Measurements from ENCODE around the gene PIWIL1. TPM values are rescaled to one million over a fixed set of nuclear protein-coding genes. Genes with fewer than 3 reads are reported as not detected.

Gene PIWIL1
- total RNA-seq, 1 experiment from 2014 or later: not detected

- intact Hi-C loops (cut with micrococcal nuclease): no loop called here
- ChIA-PET POLR2A (no interaction called here), RAD21 (ENCODE audit: low non-redundant PET in 1 of 2, low total read pairs in 2 of 2, uncharacterized antibody in 2 of 2, unreplicated experiment in 2 of 2) (no interaction called here), CTCF (no interaction called here)
- H4K20me1 ChIP-seq (ENCODE audit: insufficient read depth): no peaks in the 10 kb centered on the region
- H3K27ac ChIP-seq (ENCODE audit: low read depth, low read length): no peak overlapping the region
- no peak for TF ChIP-seq SP1 (IDR thresholded peaks at IDR 0.05; ENCODE audit: low read depth)
- no peak for TF ChIP-seq SIN3A (IDR thresholded peaks at IDR 0.05; ENCODE audit: low read depth)
- TF ChIP-seq ZNF274 (IDR thresholded peaks at IDR 0.05; ENCODE audit: low read depth, low read length): no peak
- TF ChIP-seq MAX (IDR thresholded peaks at IDR 0.05): no peak
- no peak for TF ChIP-seq ZFX (IDR thresholded peaks at IDR 0.05)
- no peak for TF ChIP-seq CEBPB (IDR thresholded peaks at IDR 0.05; ENCODE audit: low read depth)
- TF ChIP-seq FOSL1 (IDR thresholded peaks at IDR 0.05; ENCODE audit: low read depth): no peak
- no peak for TF ChIP-seq ATF3 (IDR thresholded peaks at IDR 0.05)
- no peak for TF ChIP-seq RAD21 (IDR thresholded peaks at IDR 0.05; ENCODE audit: low read depth)
- no peak for TF ChIP-seq POLR2AphosphoS5 (IDR thresholded peaks at IDR 0.05; ENCODE audit: low read depth, low read length)
- TF ChIP-seq REST (IDR thresholded peaks at IDR 0.05; ENCODE audit: low read depth): no peak
- TF ChIP-seq CBX3 (IDR thresholded peaks at IDR 0.05; ENCODE audit: low read depth): no peak
- TF ChIP-seq EGR1 (IDR thresholded peaks at IDR 0.05; ENCODE audit: low read depth): no peak
- H3K79me2 ChIP-seq (ENCODE audit: insufficient read depth, low read length): no peaks in the 10 kb centered on the region
- no peak overlapping the region for H2AFZ ChIP-seq (ENCODE audit: low read depth, low read length, poor library complexity, severe bottlenecking)
- H3K9me2 ChIP-seq (ENCODE audit: insufficient read depth): no peaks in the 10 kb centered on the region
- H3K36me3 ChIP-seq (ENCODE audit: control insufficient read depth in 1 of 2, insufficient read depth in 2 of 2, low read length in 2 of 2): no peaks in the 10 kb centered on the region
- ATAC-seq (no peak), DNase-seq (ENCODE audit: low read depth, low spot score) (no peak)
- H3K9ac ChIP-seq (ENCODE audit: low read length): no peak overlapping the region
- H3K4me2 ChIP-seq (ENCODE audit: low read length): no peak overlapping the region
- no TSS peak for BruUV-seq (replicated peaks)
- H3K9me3 ChIP-seq (ENCODE audit: control insufficient read depth in 1 of 2, insufficient read depth in 1 of 2, low read depth in 1 of 2, low read length in 2 of 2): no peaks in the 10 kb centered on the region; a peak in 1 of 4 replicates
- no peak overlapping the region for H3K4me3 ChIP-seq (replicated peaks in 1 of 2; ENCODE audit: low read depth in 1 of 2, low read length in 2 of 2)
- no peaks in the 10 kb centered on the region for H3K27me3 ChIP-seq (ENCODE audit: insufficient read depth, low read length)
- no peaks in the 10 kb centered on the region for H3K4me1 ChIP-seq (ENCODE audit: control insufficient read depth in 1 of 2, insufficient read depth in 2 of 2, low read length in 2 of 2)
Observed at GRCh38 chr12:130382818-130383217, 45.1 kb downstream of the PIWIL1 start.
